NB4 (cell line): ENCODE measurements around the gene TTPAL.

ENCODE experiments used
- MYC ChIP-seq: IDR thresholded peaks from 2 replicates; pipeline ENCODE4 v1.6.1; 2011; ENCODE audit warnings: low read depth, low read length
- POLR2A ChIP-seq: IDR thresholded peaks from 2 replicates; pipeline ENCODE4 v1.6.1; 2011; ENCODE audit warnings: mild to moderate bottlenecking; ENCODE audit not compliant: insufficient read length; ENCODE audit errors: extremely low read depth
- TF ChIP-seq, protein P1 (sequence below): IDR thresholded peaks from one replicate; pipeline ENCODE4 v1.5.1; 2012; ENCODE audit warnings: low read depth, low read length
- TF ChIP-seq, protein P2 (sequence below): IDR thresholded peaks from 2 replicates; pipeline ENCODE4 v1.6.1; 2011; ENCODE audit warnings: low read depth, low read length

DNA sequence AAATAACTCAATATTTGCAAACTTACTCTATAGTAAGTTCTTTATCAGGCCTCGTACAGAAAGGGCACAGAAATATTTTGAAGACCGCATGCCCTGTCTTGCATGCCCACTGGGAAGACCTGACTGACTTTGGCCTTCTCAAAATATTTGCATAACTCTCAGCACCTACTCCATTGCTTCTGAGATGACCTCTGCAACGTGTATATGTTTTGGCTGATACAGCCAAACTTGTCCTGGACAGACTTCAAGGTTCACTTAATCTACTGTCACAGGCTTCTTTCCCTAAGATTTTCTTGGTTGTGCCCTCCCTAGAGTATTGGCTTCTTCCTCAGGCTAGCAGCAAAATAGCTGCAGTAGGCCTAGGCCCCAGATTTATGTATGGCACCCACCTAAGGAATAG lies 67.7 kb downstream of the TTPAL start:
- TF ChIP-seq, protein P1, sequence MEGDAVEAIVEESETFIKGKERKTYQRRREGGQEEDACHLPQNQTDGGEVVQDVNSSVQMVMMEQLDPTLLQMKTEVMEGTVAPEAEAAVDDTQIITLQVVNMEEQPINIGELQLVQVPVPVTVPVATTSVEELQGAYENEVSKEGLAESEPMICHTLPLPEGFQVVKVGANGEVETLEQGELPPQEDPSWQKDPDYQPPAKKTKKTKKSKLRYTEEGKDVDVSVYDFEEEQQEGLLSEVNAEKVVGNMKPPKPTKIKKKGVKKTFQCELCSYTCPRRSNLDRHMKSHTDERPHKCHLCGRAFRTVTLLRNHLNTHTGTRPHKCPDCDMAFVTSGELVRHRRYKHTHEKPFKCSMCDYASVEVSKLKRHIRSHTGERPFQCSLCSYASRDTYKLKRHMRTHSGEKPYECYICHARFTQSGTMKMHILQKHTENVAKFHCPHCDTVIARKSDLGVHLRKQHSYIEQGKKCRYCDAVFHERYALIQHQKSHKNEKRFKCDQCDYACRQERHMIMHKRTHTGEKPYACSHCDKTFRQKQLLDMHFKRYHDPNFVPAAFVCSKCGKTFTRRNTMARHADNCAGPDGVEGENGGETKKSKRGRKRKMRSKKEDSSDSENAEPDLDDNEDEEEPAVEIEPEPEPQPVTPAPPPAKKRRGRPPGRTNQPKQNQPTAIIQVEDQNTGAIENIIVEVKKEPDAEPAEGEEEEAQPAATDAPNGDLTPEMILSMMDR = no peak
- TF ChIP-seq POLR2A (no peak), MYC (no peak)
- TF ChIP-seq, protein P2, sequence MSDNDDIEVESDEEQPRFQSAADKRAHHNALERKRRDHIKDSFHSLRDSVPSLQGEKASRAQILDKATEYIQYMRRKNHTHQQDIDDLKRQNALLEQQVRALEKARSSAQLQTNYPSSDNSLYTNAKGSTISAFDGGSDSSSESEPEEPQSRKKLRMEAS = no peak
